Frontal cortex (tissue), 4 donors: ENCODE results near the gene VEGFC. TPM values are rescaled to one million over a fixed set of nuclear protein-coding genes. Genes with fewer than 3 reads are reported as not detected.

Experiments
- DNase-seq, 2 donors: peaks; one replicate each; pipeline ENCODE4 v3.0.0; 2012; ENCODE audit warnings: low spot score in 2 of 2
- FAIRE-seq: peaks from 2 replicates; lab custom pipeline; 2012; peaks lifted over from hg19 to GRCh38; lab: Jason Lieb, UNC
- total RNA-seq: library from RNA; depleted of rRNA; stranded (reverse); fragments of >200 nt; gene quantifications from one replicate; pipeline ENCODE4 v1.2.3, GENCODE V29; 2014
- donor health status: control.
- donor health status: control.
- donor health status: control.

The VEGFC gene
- total RNA-seq, 1 donor from 2014 or later = 1.6 TPM

DNA sequence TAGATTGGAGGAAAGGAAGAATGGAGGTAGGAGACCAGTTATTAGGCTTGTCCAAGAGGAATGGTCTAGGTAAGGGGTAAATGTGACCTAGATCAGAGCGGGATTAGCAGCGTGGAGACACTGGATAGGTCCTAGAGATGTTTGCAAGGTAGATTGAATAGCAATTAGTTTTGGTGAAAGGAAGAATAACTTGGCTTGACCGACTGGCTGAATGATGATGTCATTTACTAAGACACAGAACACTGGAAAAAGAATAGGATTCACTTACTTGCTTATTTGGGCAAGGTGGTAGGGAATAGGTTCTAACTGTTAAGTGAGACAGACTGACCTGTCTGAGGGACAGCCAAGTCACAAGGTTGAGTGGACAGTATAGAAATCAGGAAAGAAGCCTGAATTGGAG, 71.3 kb downstream of the VEGFC start:
- FAIRE-seq (no peak), DNase-seq (no peak)

GRCh38 chr4:176718881-176719280, 73.8 kb downstream of the VEGFC start:
- no peak for DNase-seq
- FAIRE-seq = no peak

DNA sequence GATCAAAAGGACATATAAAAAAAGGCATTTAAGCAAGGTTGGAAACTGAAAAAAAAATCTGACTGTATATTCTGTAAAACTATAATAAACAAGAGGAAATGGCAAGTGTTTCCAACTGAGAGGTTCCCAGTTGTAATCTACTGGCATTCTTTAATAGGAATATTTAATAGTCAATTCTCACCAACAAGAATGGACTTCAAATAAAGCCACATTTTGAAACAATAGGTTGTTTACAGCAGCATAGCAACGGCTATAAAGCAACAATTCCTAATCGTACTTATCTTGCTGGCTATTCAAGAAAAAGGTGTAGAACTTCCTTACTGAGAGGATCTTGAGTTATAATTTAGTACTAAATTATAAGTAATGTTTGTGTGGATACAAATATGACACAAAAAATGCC, 75.5 kb downstream of the VEGFC start:
- FAIRE-seq (no peak), DNase-seq (no peak)

GRCh38 chr4:176709417-176709816, 83.3 kb downstream of the VEGFC start:
- no peak for DNase-seq
- FAIRE-seq = no peak

GRCh38 chr4:176708771-176709311, 83.9 kb downstream of the VEGFC start:
- no peak for FAIRE-seq
- no peak for DNase-seq

DNA sequence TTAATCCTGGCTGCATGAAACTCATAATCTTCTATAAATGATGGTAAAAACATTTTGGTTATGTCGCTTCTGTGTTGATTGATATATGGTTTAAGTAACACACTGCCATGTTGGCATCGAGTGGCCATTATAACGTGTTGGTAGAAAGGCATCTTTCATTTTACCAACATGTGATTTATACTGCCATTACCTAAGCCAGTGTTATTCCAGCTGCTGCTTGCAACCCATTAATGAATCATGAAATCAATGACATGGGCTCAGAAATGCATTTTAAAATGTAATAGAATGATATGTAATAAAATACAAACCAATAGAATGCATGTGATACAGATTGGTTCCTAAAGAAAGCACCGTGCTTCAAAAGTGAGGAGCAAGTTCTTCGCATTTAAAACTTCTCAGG, 102.0 kb downstream of the VEGFC start:
- no peak for FAIRE-seq
- no peak for DNase-seq

GRCh38 chr4:176680668-176681180, 112.0 kb downstream of the VEGFC start:
- DNase-seq (no peak), FAIRE-seq (no peak)

GRCh38 chr4:176676901-176677300, 115.8 kb downstream of the VEGFC start:
- no peak for FAIRE-seq

DNA sequence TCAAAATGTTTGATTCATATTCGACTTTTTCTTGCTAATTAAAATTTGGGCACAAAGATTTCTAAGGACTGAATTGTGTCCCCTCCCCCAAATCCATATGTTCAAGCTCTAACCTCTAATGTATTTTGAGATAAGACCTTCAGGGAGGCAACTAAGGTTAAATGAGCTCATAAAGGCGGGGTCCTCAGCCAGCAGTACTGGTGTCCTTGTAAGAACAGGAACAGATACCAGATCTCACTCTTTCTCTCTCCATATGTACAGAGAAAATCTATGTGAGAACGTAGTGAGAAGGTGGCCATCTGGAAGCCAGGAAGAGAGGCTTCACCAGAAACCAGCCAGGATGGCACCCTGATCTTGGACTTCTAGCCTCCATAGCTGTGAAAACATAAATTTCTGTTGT, 116.9 kb downstream of the VEGFC start:
- DNase-seq (no peak), FAIRE-seq (no peak)

More at GRCh38 chr4:176676901-176677300, 115.8 kb downstream of the VEGFC start:
- no peak for DNase-seq

GRCh38 chr4:176671532-176671931, 121.2 kb downstream of the VEGFC start:
- no peak for FAIRE-seq
- no peak for DNase-seq

GRCh38 chr4:176668324-176668723, 124.4 kb downstream of the VEGFC start:
- DNase-seq (no peak), FAIRE-seq (no peak)

- no peak for FAIRE-seq
These were observed 127.8 kb downstream of the VEGFC start for GRCh38 chr4:176664964-176665363.

DNA sequence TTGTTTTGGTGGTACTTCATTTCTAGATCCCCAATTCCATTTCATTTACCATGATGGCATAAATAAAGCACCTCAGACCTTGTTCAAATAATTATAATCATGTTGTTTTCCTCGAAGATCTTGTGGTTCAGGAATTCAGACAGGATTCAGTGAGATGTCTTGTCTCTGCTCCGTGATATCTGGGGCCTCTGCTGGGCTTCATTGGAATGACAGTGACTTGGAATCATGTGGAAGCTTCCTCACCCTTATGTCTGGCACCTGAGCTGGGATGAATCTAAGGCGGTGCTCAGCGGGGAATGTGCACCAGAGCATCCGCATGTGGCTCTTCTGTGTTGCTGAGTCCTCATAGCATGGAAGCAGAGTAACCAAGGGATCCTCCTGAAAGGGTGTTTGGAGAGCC, 132.2 kb downstream of the VEGFC start:
- FAIRE-seq (no peak), DNase-seq (no peak)

More at GRCh38 chr4:176664964-176665363, 127.8 kb downstream of the VEGFC start:
- no peak for DNase-seq

DNA sequence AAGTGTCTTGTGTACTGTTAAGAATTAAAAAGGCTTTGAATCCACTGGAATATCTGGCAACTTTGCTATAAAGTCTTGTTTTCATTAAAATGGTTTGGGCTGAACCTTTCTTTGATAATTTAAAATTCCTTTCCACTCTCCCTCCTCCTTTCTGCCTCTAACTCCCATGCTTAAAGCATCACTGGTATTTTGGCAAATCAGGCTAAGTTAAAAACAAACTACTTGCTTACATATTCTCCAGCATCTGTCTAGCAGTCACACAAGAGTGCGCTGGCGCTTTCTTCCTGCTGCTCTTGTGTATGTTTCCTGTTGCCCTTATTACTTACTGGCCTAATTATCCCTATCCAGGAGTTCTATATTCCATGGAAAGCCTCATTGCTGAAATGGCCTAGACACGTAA, 136.6 kb downstream of the VEGFC start:
- DNase-seq = no peak
- FAIRE-seq = no peak

DNA sequence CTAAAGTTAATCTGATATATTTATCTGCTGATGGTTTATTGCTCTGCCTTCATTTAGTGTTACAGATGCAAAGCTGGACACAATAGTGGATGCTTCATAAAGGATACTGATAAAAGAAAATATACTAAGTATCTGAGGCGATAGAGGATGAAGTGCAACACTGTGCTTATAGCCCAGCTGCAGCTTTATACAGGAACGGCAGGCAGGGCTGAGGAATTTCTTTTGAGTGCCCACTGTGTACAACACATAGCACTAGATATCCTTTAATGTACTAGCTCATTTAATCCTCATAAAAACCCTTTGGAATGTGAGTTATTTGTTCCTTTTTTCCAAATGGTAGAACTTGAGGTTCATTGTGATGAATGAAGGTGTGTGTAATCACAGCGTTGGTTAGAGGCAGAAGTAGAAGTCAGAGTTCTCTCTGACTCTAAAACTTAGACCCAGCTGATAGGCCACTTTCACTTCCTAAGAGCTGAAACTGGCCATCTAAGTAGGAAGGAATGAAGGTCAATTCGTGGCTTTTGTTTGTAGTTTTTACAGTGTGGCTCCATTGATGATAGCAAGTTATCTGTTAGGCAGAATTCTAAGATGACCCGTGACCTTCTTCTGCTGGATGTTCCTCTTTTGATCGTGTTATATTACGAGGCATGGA, 138.0 kb downstream of the VEGFC start:
- DNase-seq = no peak

DNA sequence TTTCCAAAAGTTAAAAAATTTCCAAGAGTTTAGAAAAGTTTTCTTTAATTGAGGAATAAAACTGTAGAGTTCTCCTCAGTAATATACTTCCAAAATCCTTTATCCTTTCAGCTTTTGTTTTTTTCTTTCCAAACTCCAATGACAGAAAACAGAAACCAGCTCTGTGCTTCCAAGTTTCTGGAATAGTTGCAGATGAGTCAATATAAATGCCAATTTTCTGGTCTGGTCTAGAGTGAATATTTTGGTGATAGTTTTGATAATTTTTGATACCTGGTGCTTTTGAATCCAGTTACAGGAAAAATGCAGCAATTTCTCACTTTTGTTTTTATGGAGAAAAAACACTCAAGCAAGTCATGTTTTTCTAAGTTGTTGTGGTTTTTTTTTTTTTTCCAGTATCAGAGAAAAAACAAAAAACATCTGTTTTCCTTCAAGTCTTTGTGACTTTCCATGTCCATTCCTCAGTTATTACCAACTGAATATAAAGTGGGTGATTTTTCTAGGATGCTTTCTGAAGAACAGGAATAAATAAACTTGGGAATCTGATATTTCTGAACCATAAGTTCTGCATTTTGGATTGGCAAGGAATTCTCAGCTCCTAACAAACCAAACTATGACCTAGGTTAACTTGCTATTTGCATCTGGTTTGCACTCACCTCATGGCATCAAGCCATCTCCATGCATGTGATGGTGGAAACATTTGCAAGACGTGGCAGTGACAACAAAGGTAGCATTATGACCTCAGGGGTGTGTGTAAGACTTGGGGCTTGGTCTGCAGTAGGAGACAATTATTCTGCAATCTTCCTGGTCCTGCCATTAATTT, 139.1 kb downstream of the VEGFC start:
- no peak for DNase-seq
- no peak for FAIRE-seq

More for the DNA sequence above, 138.0 kb downstream of the VEGFC start:
- FAIRE-seq = no peak

DNA sequence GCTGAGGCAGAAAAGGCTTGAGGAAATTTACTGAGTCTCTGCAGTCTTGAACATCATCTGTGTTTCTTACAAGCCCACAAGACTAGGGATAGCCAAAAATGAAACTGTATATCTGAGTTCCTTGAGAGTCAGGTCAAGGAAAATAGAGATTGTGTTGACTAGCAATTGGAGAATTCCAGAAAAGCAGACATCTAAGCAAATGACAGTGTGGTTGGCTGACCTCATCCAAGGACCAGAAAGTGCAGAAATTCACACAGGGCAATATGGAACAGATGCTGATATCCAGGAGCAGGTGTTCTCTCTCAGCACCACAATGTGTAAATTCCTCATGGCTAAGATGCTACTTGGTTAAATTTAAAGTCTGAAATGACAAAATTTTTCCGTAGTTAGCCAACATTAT, 146.4 kb downstream of the VEGFC start:
- no peak for FAIRE-seq

GRCh38 chr4:176645246-176645960, 147.3 kb downstream of the VEGFC start:
- FAIRE-seq (no peak), DNase-seq (no peak)

More for the DNA sequence above, 146.4 kb downstream of the VEGFC start:
- no peak for DNase-seq

DNA sequence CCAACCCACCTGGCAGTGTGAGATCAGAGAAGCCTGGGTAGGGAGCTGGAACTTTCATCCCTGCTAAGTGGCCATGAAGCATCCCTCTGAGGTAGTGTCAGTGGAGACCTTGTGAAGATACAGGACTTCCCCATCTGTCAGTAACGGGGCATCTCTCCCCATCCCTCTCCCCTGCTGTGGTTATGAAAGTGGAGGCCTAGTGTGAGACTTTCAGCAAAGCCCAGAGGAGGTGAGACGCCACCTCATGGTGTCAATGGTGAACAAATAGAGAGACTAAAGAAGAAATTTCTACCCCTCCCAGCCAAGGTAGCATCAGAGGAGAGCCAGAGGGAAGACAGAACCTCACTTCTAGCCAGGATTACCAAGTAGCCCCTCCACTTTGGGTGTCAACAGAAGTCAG, 150.2 kb downstream of the VEGFC start:
- DNase-seq = no peak
- FAIRE-seq = no peak

GRCh38 chr4:176641237-176641636, 151.5 kb downstream of the VEGFC start:
- DNase-seq (no peak), FAIRE-seq (no peak)
